Fibroblast of mammary gland (primary cell): ENCODE measurements around the gene MARCO.
A peak's percentile ranks its signal among the peaks of the same experiment; 100 is the strongest.
"Not testable (repeated sequence)": the region's sequence is repeated elsewhere in the genome, so short reads cannot be mapped to it uniquely, and the experiment has no call there.

Experiments used
- DNase-seq: peaks from one replicate; pipeline ENCODE4 v3.0.0-alpha.2; 2010; ENCODE audit warnings: low read depth
- H3K4me3 ChIP-seq: 2 replicates; pipeline ENCODE4 v1.5.1; 2011; ENCODE audit warnings: low read depth, mild to moderate bottlenecking, low read length, moderate library complexity; ENCODE audit not compliant: control insufficient read depth
- CTCF ChIP-seq: conservative IDR thresholded peaks from 2 replicates; pipeline ENCODE4 v1.5.1; 2011; ENCODE audit warnings: low read depth, low read length, inconsistent platforms; ENCODE audit not compliant: control insufficient read depth, insufficient read depth

The MARCO gene

GRCh38 chr2:118939994-118940393 lies 2.0 kb upstream of the MARCO start:
- DNase-seq = no peak
- no peak for TF ChIP-seq CTCF
- no peak overlapping the region for H3K4me3 ChIP-seq

GRCh38 chr2:118940486-118941120 lies 1.4 kb upstream of the MARCO start:
- no peak for TF ChIP-seq CTCF
- no peak for DNase-seq
- no peak overlapping the region for H3K4me3 ChIP-seq

GRCh38 chr2:118943286-118943685 lies 1.3 kb downstream of the MARCO start:
- no peak overlapping the region for H3K4me3 ChIP-seq
- no peak for TF ChIP-seq CTCF
- DNase-seq = no peak

- no peak for TF ChIP-seq CTCF
- no peak overlapping the region for H3K4me3 ChIP-seq
- DNase-seq = peak; percentile 25
These were observed 3.9 kb downstream of the MARCO start for GRCh38 chr2:118945881-118946280.

GRCh38 chr2:118948266-118948665 lies 6.3 kb downstream of the MARCO start:
- H3K4me3 ChIP-seq, DNase-seq: not testable (repeated sequence)

GRCh38 chr2:118954297-118955060 lies 12.5 kb downstream of the MARCO start:
- no peak for TF ChIP-seq CTCF
- no peak for DNase-seq
- no peak overlapping the region for H3K4me3 ChIP-seq

- no peak for TF ChIP-seq CTCF
- DNase-seq = no peak
These were observed 23.7 kb downstream of the MARCO start for GRCh38 chr2:118965737-118966136.

More at GRCh38 chr2:118965737-118966136, 23.7 kb downstream of the MARCO start:
- no peak overlapping the region for H3K4me3 ChIP-seq
